ENCODE measurements around the gene SH3RF3.

SH3RF3 gene

DNA sequence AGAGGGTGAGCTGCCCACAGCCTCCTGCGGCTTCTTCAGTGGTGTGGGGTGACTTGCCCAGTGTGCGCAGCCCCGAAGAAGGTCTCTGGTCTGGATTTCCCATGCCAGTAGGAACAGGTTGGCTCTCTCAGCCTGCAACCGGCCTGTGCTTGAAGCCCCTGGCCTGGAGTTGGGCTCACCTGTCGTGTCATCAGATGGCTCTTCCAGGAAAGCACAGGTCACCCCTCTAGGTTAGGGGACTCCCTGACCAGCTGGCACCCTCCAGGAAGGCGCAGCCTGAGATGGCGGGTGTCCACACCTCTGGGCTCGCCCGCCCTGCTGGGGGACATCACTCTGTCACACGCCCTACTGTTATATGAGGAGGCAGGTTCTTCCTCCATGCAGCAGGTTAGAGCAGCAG is 304.9 kb downstream of the SH3RF3 start:
- no peak for ATAC-seq
- TF ChIP-seq OSR1 (CRISPR knock-in tag; IDR thresholded peaks at IDR 0.05) (no peak), ISL1 (CRISPR knock-in tag; IDR thresholded peaks at IDR 0.05) (no peak), RARB (CRISPR knock-in tag; IDR thresholded peaks at IDR 0.05) (no peak), ZC3H10 (CRISPR knock-in tag; IDR thresholded peaks at IDR 0.05) (no peak), ZNF8 (CRISPR knock-in tag; IDR thresholded peaks at IDR 0.05) (no peak)
- TF ChIP-seq, protein P1, sequence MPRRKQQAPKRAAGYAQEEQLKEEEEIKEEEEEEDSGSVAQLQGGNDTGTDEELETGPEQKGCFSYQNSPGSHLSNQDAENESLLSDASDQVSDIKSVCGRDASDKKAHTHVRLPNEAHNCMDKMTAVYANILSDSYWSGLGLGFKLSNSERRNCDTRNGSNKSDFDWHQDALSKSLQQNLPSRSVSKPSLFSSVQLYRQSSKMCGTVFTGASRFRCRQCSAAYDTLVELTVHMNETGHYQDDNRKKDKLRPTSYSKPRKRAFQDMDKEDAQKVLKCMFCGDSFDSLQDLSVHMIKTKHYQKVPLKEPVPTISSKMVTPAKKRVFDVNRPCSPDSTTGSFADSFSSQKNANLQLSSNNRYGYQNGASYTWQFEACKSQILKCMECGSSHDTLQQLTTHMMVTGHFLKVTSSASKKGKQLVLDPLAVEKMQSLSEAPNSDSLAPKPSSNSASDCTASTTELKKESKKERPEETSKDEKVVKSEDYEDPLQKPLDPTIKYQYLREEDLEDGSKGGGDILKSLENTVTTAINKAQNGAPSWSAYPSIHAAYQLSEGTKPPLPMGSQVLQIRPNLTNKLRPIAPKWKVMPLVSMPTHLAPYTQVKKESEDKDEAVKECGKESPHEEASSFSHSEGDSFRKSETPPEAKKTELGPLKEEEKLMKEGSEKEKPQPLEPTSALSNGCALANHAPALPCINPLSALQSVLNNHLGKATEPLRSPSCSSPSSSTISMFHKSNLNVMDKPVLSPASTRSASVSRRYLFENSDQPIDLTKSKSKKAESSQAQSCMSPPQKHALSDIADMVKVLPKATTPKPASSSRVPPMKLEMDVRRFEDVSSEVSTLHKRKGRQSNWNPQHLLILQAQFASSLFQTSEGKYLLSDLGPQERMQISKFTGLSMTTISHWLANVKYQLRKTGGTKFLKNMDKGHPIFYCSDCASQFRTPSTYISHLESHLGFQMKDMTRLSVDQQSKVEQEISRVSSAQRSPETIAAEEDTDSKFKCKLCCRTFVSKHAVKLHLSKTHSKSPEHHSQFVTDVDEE (CRISPR knock-in tag; IDR thresholded peaks at IDR 0.05), result no peak

- TF ChIP-seq TOX (CRISPR knock-in tag; IDR thresholded peaks at IDR 0.05; ENCODE audit: borderline replicate concordance), result no peak
- TF ChIP-seq ISL1 (CRISPR knock-in tag; IDR thresholded peaks at IDR 0.05), result no peak
- TF ChIP-seq ZFP3 (CRISPR knock-in tag; IDR thresholded peaks at IDR 0.05), result no peak
- TF ChIP-seq CREB5 (CRISPR knock-in tag; IDR thresholded peaks at IDR 0.05; ENCODE audit: low read depth), result no peak
- no peak for TF ChIP-seq TCF4 (CRISPR knock-in tag; IDR thresholded peaks at IDR 0.05; ENCODE audit: borderline replicate concordance)
- ATAC-seq, result no peak
Measured at GRCh38 chr2:109434351-109434750, 305.3 kb downstream of the SH3RF3 start.

DNA sequence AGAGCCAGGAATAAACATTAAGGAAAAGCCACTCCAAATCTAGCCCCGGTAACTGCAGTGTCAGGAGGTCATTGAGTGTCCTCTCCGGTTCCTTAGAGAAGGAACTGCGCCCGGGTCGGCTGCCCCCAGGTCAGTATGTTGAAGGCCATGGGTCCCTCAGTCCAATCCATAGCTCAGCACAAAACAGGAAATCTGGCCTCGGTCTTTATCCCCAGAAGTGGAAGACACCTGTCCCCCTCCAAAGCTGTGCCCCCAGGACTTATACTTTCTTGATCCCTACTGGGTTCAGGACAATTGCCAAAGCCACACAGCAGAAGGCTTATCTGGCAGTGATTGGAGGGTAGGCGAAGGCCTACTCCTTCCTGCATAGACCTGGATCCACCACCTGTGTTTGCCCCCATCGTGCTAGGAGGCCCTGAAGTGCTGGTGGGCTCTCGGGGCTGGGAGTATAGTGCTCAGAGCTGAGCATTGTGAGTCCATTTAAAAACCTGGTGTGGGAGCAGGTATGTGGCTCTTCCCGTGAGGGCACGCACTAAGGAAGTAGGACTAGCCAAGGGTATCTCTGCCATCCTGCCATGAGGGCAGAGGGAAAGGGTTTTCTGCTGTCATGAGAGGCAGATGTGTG is 306.2 kb downstream of the SH3RF3 start:
- TF ChIP-seq ARNTL (CRISPR knock-in tag; IDR thresholded peaks at IDR 0.05; ENCODE audit: borderline replicate concordance, low read depth) (no peak), ZNF70 (CRISPR knock-in tag; IDR thresholded peaks at IDR 0.05) (no peak), PATZ1 (CRISPR knock-in tag; IDR thresholded peaks at IDR 0.05; ENCODE audit: borderline replicate concordance) (no peak), ZFP30 (CRISPR knock-in tag; IDR thresholded peaks at IDR 0.05) (no peak), BACH2 (CRISPR knock-in tag; IDR thresholded peaks at IDR 0.05; ENCODE audit: borderline replicate concordance) (no peak), SNAI2 (CRISPR knock-in tag; IDR thresholded peaks at IDR 0.05) (no peak), CREB5 (CRISPR knock-in tag; IDR thresholded peaks at IDR 0.05; ENCODE audit: low read depth) (no peak), PPARA (CRISPR knock-in tag; IDR thresholded peaks at IDR 0.05; ENCODE audit: borderline replicate concordance) (no peak), CSDC2 (CRISPR knock-in tag; IDR thresholded peaks at IDR 0.05) (no peak), TOX (CRISPR knock-in tag; IDR thresholded peaks at IDR 0.05; ENCODE audit: borderline replicate concordance) (no peak), OSR1 (CRISPR knock-in tag; IDR thresholded peaks at IDR 0.05) (no peak), ZNF565 (CRISPR knock-in tag; conservative IDR thresholded peaks at IDR 0.05; ENCODE audit: low read depth) (no peak), ESRRG (CRISPR knock-in tag; IDR thresholded peaks at IDR 0.05) (no peak), RARB (CRISPR knock-in tag; IDR thresholded peaks at IDR 0.05) (no peak)
- TF ChIP-seq, protein P2, sequence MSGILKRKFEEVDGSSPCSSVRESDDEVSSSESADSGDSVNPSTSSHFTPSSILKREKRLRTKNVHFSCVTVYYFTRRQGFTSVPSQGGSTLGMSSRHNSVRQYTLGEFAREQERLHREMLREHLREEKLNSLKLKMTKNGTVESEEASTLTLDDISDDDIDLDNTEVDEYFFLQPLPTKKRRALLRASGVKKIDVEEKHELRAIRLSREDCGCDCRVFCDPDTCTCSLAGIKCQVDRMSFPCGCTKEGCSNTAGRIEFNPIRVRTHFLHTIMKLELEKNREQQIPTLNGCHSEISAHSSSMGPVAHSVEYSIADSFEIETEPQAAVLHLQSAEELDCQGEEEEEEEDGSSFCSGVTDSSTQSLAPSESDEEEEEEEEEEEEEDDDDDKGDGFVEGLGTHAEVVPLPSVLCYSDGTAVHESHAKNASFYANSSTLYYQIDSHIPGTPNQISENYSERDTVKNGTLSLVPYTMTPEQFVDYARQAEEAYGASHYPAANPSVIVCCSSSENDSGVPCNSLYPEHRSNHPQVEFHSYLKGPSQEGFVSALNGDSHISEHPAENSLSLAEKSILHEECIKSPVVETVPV (CRISPR knock-in tag; IDR thresholded peaks at IDR 0.05), result no peak
- ATAC-seq, result no peak

All from SK-N-SH treated with all-trans-retinoic acid at 6 μM for 48 hours (cell line).